K562 (cell line): Measurements from ENCODE around the gene BCL3. TPM values are rescaled to one million over a fixed set of nuclear protein-coding genes. Genes with fewer than 3 reads are reported as not detected.

Source experiments
- BCOR ChIP-seq: fragments of 450-650 bp; IDR thresholded peaks from 2 replicates; pipeline ENCODE4 v1.6.1; 2016
- DMBX1 ChIP-seq: fragments of 250-450 bp; sonication (Bioruptor Pico); IDR thresholded peaks from 2 replicates; pipeline ENCODE4 v1.8.0; 2022; ENCODE audit warnings: inconsistent platforms, mild to moderate bottlenecking, moderate library complexity, borderline replicate concordance
- FOS ChIP-seq: IDR thresholded peaks from 3 replicates; pipeline ENCODE4 v1.6.1; 2011; ENCODE audit not compliant: insufficient read length; ENCODE audit errors: extremely low read depth
- GATAD2A ChIP-seq: fragments of 450-650 bp; IDR thresholded peaks from 2 replicates; pipeline ENCODE4 v1.6.1; 2017
- IFI16 ChIP-seq: fragments of 250-450 bp; sonication (Bioruptor Pico); IDR thresholded peaks from 2 replicates; pipeline ENCODE4 v2.1.2; 2022; ENCODE audit warnings: mild to moderate bottlenecking, inconsistent platforms
- IRF2 ChIP-seq: sonication (generic); formaldehyde crosslinking; IDR thresholded peaks from 2 replicates; pipeline ENCODE4 v1.8.1; 2022; ENCODE audit warnings: mild to moderate bottlenecking, missing genetic modification reagents
- JUN ChIP-seq, 2 experiments: sonication (generic) in 1 of 2; formaldehyde crosslinking in 1 of 2; IDR thresholded peaks; 2 replicates each; pipeline versions ENCODE4 v1.6.1 to v1.8.0; 2012 to 2022; ENCODE audit warnings: borderline replicate concordance in 2 of 2, mild to moderate bottlenecking in 2 of 2, improper control_type of control experiment in 1 of 2, low read depth in 1 of 2, low read length in 1 of 2, missing genetic modification reagents in 1 of 2
- KDM4B ChIP-seq, 2 experiments: fragments of 450-650 bp in 1 of 2; sonication (generic) in 1 of 2; IDR thresholded peaks; 2 replicates each; pipeline ENCODE4 v1.6.1; 2016 to 2017; ENCODE audit warnings: borderline replicate concordance in 2 of 2, antibody characterized with exemption in 1 of 2, low read depth in 1 of 2, mild to moderate bottlenecking in 1 of 2
- POLR3G ChIP-seq: IDR thresholded peaks from 2 replicates; pipeline ENCODE4 v1.6.1; 2011; ENCODE audit not compliant: insufficient read length, insufficient replicate concordance; ENCODE audit errors: extremely low read depth
- RBM15 ChIP-seq: fragments of 200-400 bp; formaldehyde crosslinking; IDR thresholded peaks from 2 replicates; pipeline ENCODE4 v1.6.1; 2018; ENCODE audit warnings: mild to moderate bottlenecking, low read length, moderate library complexity; ENCODE audit not compliant: insufficient read depth
- TOE1 ChIP-seq, 2 experiments: fragments of 450-650 bp in 1 of 2; sonication (generic) in 1 of 2; formaldehyde crosslinking in 1 of 2; IDR thresholded peaks; 2 replicates each; pipeline versions ENCODE4 v1.7.1 to v1.8.0; 2016 to 2022; ENCODE audit warnings: borderline replicate concordance in 2 of 2, mild to moderate bottlenecking in 2 of 2, antibody characterized with exemption in 1 of 2, inconsistent platforms in 1 of 2, low read depth in 1 of 2, missing genetic modification reagents in 1 of 2, moderate library complexity in 1 of 2
- ZNF140 ChIP-seq: fragments of 250-450 bp; sonication (Bioruptor Pico); IDR thresholded peaks from 2 replicates; pipeline ENCODE4 v1.8.0; 2021; ENCODE audit warnings: moderate library complexity, mild to moderate bottlenecking, inconsistent platforms
- ZNF24 ChIP-seq: fragments of 450-650 bp; IDR thresholded peaks from 2 replicates; pipeline ENCODE4 v1.6.1; 2016
- polyA plus RNA-seq, 8 experiments: library from polyadenylated mRNA; depleted of rRNA in 4 of 8; stranded (reverse) in 5 of 8; unstranded in 3 of 8; fragments of >200 nt; fragmentation: Nextera tagmentation in 2 of 8; fragmentation: Illumina TruSeq in 1 of 8; extraction: Ambion mirVana in 2 of 8; extraction: Trizol in 1 of 8; gene quantifications; 2 replicates each; pipeline versions ENCODE4 v1.2.1 to v1.2.3, GENCODE V29; 2011 to 2014; ENCODE audit warnings: inconsistent platforms in 1 of 8, missing spikeins in 1 of 8
- total RNA-seq, 7 experiments: library from RNA; depleted of rRNA in 6 of 7; stranded (reverse); fragments of >200 nt in 6 of 7; fragmentation: Illumina TruSeq in 2 of 7; extraction: Trizol in 2 of 7; gene quantifications; 2 replicates each; pipeline versions ENCODE4 v1.2.1 to v1.2.3, GENCODE V29; 2011 to 2021; ENCODE audit warnings: low replicate concordance in 1 of 7
- TF ChIP-seq, protein P1 (sequence below): fragments of 250-450 bp; sonication (Bioruptor Pico); IDR thresholded peaks from 2 replicates; pipeline ENCODE4 v1.4.0; 2020; ENCODE audit warnings: mild to moderate bottlenecking, moderate library complexity
- TF ChIP-seq, protein P2 (sequence below), 2 experiments: fragments of 200-800 bp in 1 of 2; sonication (Bioruptor generic) in 1 of 2; sonication (generic) in 1 of 2; formaldehyde crosslinking in 1 of 2; IDR thresholded peaks in 1 of 2; conservative IDR thresholded peaks in 1 of 2; 2 replicates each; pipeline versions ENCODE4 v1.5.0 to v1.6.1; 2016 to 2020; ENCODE audit warnings: missing compliant biosample characterization in 1 of 2, missing genetic modification characterization in 1 of 2, missing genetic modification reagents in 1 of 2
- TF ChIP-seq, protein P3 (sequence below): fragments of 450-650 bp; IDR thresholded peaks from 2 replicates; pipeline ENCODE4 v1.6.1; 2016; ENCODE audit warnings: antibody characterized with exemption
- TF ChIP-seq, protein P4 (sequence below): fragments of 450-650 bp; formaldehyde crosslinking; IDR thresholded peaks from 2 replicates; pipeline ENCODE4 v1.4.0; 2022; ENCODE audit warnings: missing genetic modification characterization

BCL3 gene
- total and polyA plus RNA-seq, 9 of the 15 experiments (the other 6 are each of a cell fraction or from before 2014, with no cell fraction given): 0.03 to 2.4 (median 0.50) TPM; not detected in 1

DNA sequence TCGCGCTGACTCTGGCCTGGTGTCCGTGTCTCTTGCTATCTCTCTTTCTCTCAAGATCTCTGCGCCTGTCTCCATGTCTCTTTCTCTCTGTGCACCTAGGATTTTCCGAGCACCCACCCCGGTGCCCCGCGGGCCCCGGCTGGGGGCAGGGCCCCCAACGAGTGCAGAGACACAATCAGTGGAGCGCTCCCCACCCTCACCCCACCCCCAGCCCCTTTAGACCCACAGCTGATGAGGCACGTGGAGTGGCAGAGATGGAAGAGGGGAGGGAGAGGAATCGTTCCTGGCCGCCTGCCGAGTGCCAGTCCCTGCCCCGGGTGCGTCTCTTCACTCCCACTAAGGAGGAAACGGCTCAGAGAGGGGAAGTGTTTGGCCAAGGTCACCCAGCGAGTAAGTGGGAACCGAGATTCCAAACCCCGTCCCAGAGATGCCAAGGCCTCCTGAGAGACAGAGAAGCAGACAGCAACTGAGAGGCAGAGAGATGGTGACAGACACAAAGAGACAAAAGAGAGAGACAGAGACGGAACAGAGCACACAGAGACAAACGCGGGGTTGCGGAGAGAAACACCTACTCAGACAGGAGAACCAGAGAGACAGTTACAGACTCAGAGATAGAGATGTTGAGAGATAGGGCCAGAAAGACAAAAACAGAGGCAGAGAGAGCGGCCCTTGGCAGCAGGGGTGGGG lies 626 bp upstream of the BCL3 start (continued):
- TF ChIP-seq, protein P1, sequence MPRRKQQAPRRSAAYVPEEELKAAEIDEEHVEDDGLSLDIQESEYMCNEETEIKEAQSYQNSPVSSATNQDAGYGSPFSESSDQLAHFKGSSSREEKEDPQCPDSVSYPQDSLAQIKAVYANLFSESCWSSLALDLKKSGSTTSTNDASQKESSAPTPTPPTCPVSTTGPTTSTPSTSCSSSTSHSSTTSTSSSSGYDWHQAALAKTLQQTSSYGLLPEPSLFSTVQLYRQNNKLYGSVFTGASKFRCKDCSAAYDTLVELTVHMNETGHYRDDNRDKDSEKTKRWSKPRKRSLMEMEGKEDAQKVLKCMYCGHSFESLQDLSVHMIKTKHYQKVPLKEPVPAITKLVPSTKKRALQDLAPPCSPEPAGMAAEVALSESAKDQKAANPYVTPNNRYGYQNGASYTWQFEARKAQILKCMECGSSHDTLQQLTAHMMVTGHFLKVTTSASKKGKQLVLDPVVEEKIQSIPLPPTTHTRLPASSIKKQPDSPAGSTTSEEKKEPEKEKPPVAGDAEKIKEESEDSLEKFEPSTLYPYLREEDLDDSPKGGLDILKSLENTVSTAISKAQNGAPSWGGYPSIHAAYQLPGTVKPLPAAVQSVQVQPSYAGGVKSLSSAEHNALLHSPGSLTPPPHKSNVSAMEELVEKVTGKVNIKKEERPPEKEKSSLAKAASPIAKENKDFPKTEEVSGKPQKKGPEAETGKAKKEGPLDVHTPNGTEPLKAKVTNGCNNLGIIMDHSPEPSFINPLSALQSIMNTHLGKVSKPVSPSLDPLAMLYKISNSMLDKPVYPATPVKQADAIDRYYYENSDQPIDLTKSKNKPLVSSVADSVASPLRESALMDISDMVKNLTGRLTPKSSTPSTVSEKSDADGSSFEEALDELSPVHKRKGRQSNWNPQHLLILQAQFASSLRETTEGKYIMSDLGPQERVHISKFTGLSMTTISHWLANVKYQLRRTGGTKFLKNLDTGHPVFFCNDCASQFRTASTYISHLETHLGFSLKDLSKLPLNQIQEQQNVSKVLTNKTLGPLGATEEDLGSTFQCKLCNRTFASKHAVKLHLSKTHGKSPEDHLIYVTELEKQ: no peak
- TF ChIP-seq TOE1 (IDR thresholded peaks at IDR 0.05; ENCODE audit: borderline replicate concordance): no peak; the same call in 1 of the 2 replicates
- TF ChIP-seq TOE1 (CRISPR knock-in tag; IDR thresholded peaks at IDR 0.05; ENCODE audit: borderline replicate concordance, low read depth): no peak
- TF ChIP-seq, protein P2, sequence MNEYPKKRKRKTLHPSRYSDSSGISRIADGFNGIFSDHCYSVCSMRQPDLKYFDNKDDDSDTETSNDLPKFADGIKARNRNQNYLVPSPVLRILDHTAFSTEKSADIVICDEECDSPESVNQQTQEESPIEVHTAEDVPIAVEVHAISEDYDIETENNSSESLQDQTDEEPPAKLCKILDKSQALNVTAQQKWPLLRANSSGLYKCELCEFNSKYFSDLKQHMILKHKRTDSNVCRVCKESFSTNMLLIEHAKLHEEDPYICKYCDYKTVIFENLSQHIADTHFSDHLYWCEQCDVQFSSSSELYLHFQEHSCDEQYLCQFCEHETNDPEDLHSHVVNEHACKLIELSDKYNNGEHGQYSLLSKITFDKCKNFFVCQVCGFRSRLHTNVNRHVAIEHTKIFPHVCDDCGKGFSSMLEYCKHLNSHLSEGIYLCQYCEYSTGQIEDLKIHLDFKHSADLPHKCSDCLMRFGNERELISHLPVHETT (CRISPR knock-in tag; conservative IDR thresholded peaks at IDR 0.05 in 1 of 2, IDR thresholded peaks at IDR 0.05 in 1 of 2): peak in 1 of 2 experiments; percentile 52; a peak in 2 of 4 replicates
- no peak for TF ChIP-seq ZNF24
- TF ChIP-seq JUN (IDR thresholded peaks at IDR 0.05; ENCODE audit: borderline replicate concordance, low read depth, low read length): no peak
- TF ChIP-seq JUN (CRISPR knock-in tag; IDR thresholded peaks at IDR 0.05; ENCODE audit: borderline replicate concordance): no peak
- TF ChIP-seq DMBX1 (CRISPR knock-in tag): no peak
- peak; percentile 82; the same call in 1 of the 2 replicates for TF ChIP-seq GATAD2A
- TF ChIP-seq, protein P3, sequence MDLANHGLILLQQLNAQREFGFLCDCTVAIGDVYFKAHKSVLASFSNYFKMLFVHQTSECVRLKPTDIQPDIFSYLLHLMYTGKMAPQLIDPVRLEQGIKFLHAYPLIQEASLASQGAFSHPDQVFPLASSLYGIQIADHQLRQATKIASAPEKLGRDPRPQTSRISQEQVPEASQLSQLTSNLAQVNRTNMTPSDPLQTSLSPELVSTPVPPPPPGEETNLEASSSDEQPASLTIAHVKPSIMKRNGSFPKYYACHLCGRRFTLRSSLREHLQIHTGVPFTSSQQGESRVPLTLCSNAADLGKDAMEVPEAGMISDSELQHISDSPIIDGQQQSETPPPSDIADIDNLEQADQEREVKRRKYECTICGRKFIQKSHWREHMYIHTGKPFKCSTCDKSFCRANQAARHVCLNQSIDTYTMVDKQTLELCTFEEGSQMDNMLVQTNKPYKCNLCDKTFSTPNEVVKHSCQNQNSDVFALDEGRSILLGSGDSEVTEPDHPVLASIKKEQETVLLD: peak; percentile 32; the same call in 1 of the 2 replicates
- TF ChIP-seq, protein P4, sequence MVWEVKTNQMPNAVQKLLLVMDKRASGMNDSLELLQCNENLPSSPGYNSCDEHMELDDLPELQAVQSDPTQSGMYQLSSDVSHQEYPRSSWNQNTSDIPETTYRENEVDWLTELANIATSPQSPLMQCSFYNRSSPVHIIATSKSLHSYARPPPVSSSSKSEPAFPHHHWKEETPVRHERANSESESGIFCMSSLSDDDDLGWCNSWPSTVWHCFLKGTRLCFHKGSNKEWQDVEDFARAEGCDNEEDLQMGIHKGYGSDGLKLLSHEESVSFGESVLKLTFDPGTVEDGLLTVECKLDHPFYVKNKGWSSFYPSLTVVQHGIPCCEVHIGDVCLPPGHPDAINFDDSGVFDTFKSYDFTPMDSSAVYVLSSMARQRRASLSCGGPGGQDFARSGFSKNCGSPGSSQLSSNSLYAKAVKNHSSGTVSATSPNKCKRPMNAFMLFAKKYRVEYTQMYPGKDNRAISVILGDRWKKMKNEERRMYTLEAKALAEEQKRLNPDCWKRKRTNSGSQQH (CRISPR knock-in tag): peak; percentile 30; the same call in 1 of the 2 replicates
- no peak for TF ChIP-seq FOS
- no peak for TF ChIP-seq IFI16 (CRISPR knock-in tag)
- no peak for TF ChIP-seq ZNF140 (CRISPR knock-in tag)
- TF ChIP-seq RBM15: no peak
- TF ChIP-seq IRF2: no peak
- TF ChIP-seq POLR3G: no peak
- TF ChIP-seq KDM4B (IDR thresholded peaks at IDR 0.05; ENCODE audit: borderline replicate concordance in 2 of 2, low read depth in 1 of 2): no peak
- peak; percentile 97 for TF ChIP-seq BCOR
